GM12878 (cell line): ENCODE measurements around the gene CTNNA3. TPM values are rescaled to one million over a fixed set of nuclear protein-coding genes. Genes with fewer than 3 reads are reported as not detected.

Source experiments
- ATAC-seq: fragments of 200-7000 bp; cut with Tn5 transposase; 3 replicates; pipeline ENCODE4 v1.9.1; 2020; ENCODE audit warnings: mild to moderate bottlenecking, moderate library complexity
- BruUV-seq: library from RNA; stranded (reverse); fragments of 400-500 nt; replicated peaks from 2 replicates; lab custom pipeline; 2021; lab: Mats Ljungman, UMichigan
- CTCF ChIA-PET: fragments of 300-600 bp; sonication (Branson Sonifier 250); formaldehyde crosslinking; extraction: SDS; loops from one replicate; lab custom pipeline; 2021; ENCODE audit warnings: inconsistent platforms; lab: Yijun Ruan, JAX
- POLR2A ChIA-PET: fragments of 350-600 bp; formaldehyde crosslinking; extraction: SDS; loops from one replicate; lab custom pipeline; 2021; ENCODE audit warnings: inconsistent platforms; lab: Charles Lee
- RAD21 ChIA-PET: fragments of 300-600 bp; sonication (Branson Sonifier 250); formaldehyde crosslinking; loops from one replicate; lab custom pipeline; 2023; ENCODE audit warnings: antibody characterized with exemption; ENCODE audit not compliant: unreplicated experiment; lab: Charles Lee
- SMC1A ChIA-PET: fragments of 300-600 bp; sonication (Branson Sonifier 250); formaldehyde crosslinking; loops from one replicate; lab custom pipeline; 2023; ENCODE audit not compliant: unreplicated experiment, uncharacterized antibody; lab: Charles Lee
- DNase-seq: peaks from one replicate; pipeline ENCODE4 v3.0.0-alpha.2; 2011; ENCODE audit warnings: low read depth, low spot score
- FAIRE-seq: peaks from 3 replicates; lab custom pipeline; 2011; peaks lifted over from hg19 to GRCh38; lab: Jason Lieb, UNC
- H2AFZ ChIP-seq: 2 replicates; pipeline ENCODE4 v1.6.0; 2011; ENCODE audit warnings: low read depth, low read length, control low read depth; ENCODE audit not compliant: control insufficient read depth
- H3K27ac ChIP-seq: 2 replicates; pipeline ENCODE4 v1.5.1; 2011; ENCODE audit warnings: control low read depth; ENCODE audit not compliant: control insufficient read depth, insufficient read depth
- H3K27me3 ChIP-seq, 2 experiments: replicated peaks in 1 of 2; 2 replicates each; pipeline versions ENCODE4 v1.6.0 to v1.6.1; 2011; ENCODE audit warnings: low read length in 1 of 2; ENCODE audit not compliant: control insufficient read depth in 2 of 2, insufficient read depth in 2 of 2
- H3K36me3 ChIP-seq, 2 experiments: 2 replicates each; pipeline ENCODE4 v1.5.1; 2011; ENCODE audit warnings: low read length in 1 of 2; ENCODE audit not compliant: control insufficient read depth in 2 of 2, insufficient read depth in 2 of 2
- H3K4me1 ChIP-seq: 2 replicates; pipeline ENCODE4 v1.6.1; 2011; ENCODE audit warnings: mild to moderate bottlenecking, low read length, moderate library complexity, mixed read lengths; ENCODE audit not compliant: control insufficient read depth, insufficient read depth
- H3K4me2 ChIP-seq: 2 replicates; pipeline ENCODE4 v1.6.0; 2011; ENCODE audit warnings: control low read depth; ENCODE audit not compliant: control insufficient read depth, insufficient read depth
- H3K4me3 ChIP-seq: fragments of 200-600 bp; sonication (generic); 2 replicates; pipeline ENCODE4 v1.5.1; 2016
- H3K79me2 ChIP-seq: 2 replicates; pipeline ENCODE4 v1.6.0; 2011; ENCODE audit warnings: low read length; ENCODE audit not compliant: control insufficient read depth, insufficient read depth
- H3K9ac ChIP-seq: 2 replicates; pipeline ENCODE4 v1.8.0; 2011; ENCODE audit warnings: low read length, control low read depth, mixed read lengths; ENCODE audit not compliant: control insufficient read depth, insufficient read depth
- H3K9me3 ChIP-seq: replicated peaks from 3 replicates; pipeline ENCODE4 v1.5.1; 2011; ENCODE audit warnings: mild to moderate bottlenecking, low read length; ENCODE audit not compliant: control insufficient read depth, insufficient read depth
- H4K20me1 ChIP-seq: 2 replicates; pipeline ENCODE4 v1.6.0; 2011; ENCODE audit not compliant: control insufficient read depth, insufficient read depth
- DPF2 ChIP-seq: fragments of 450-650 bp; IDR thresholded peaks from 2 replicates; pipeline ENCODE4 v1.6.1; 2017; ENCODE audit warnings: mild to moderate bottlenecking
- RAD21 ChIP-seq: IDR thresholded peaks from 2 replicates; pipeline ENCODE4 v1.6.1; 2011; ENCODE audit warnings: mild to moderate bottlenecking, low read depth, low read length, moderate library complexity; ENCODE audit not compliant: insufficient read depth
- WGBS: methylation state at CpG from one replicate; pipeline ENCODE4 v1.1.6; 2016; ENCODE audit warnings: low lambda C conversion rate; ENCODE audit not compliant: insufficient replicate concordance, insufficient coverage; ENCODE audit errors: missing lambda C conversion rate; 5-methylcytosine and 5-hydroxymethylcytosine counted together
- in situ Hi-C: fragments of 300-500 bp; cut with MboI; formaldehyde crosslinking; loops from 9 replicates; pipeline ENCODE4 v1.14.3; 2018; ENCODE audit warnings: mixed read lengths
- intact Hi-C: fragments of 100-400 bp; cut with micrococcal nuclease; formaldehyde crosslinking; loops from one replicate; pipeline ENCODE4 v1.14.2; 2022; ENCODE audit not compliant: unreplicated experiment
- polyA plus RNA-seq, 11 experiments: library from polyadenylated mRNA; depleted of rRNA in 4 of 11; unstranded in 6 of 11; stranded (reverse) in 5 of 11; fragments of >200 nt; fragmentation: Nextera tagmentation in 4 of 11; fragmentation: Illumina TruSeq in 1 of 11; extraction: Ambion mirVana in 4 of 11; extraction: Trizol in 1 of 11; gene quantifications; 1 replicate in 1 of 11; 2 replicates in 10 of 11; pipeline versions ENCODE4 v1.2.1 to v1.2.3, GENCODE V29; 2011 to 2016; ENCODE audit warnings: inconsistent platforms in 2 of 11, missing spikeins in 2 of 11, low read depth in 1 of 11
- total RNA-seq, 4 experiments: library from RNA; depleted of rRNA in 3 of 4; stranded (reverse); fragments of >200 nt in 3 of 4; fragmentation: Illumina TruSeq in 1 of 4; extraction: Trizol in 1 of 4; gene quantifications; 2 replicates each; pipeline versions ENCODE4 v1.2.1 to v1.2.3, GENCODE V29; 2013 to 2021
- TF ChIP-seq, protein P1 (sequence below): fragments of 150-350 bp; IDR thresholded peaks from 2 replicates; pipeline ENCODE4 v1.6.1; 2014; ENCODE audit warnings: mild to moderate bottlenecking, low read depth, low read length
- TF ChIP-seq, protein P2 (sequence below): fragments of 450-650 bp; formaldehyde crosslinking; IDR thresholded peaks from 2 replicates; pipeline ENCODE4 v1.4.0; 2022; ENCODE audit warnings: mild to moderate bottlenecking, moderate library complexity

Gene CTNNA3
- total and polyA plus RNA-seq, 10 of the 15 experiments (the other 5 are each of a cell fraction or from before 2014, with no cell fraction given): under 0.01 to 4.5 (median 0.22) TPM; not detected in 2

DNA sequence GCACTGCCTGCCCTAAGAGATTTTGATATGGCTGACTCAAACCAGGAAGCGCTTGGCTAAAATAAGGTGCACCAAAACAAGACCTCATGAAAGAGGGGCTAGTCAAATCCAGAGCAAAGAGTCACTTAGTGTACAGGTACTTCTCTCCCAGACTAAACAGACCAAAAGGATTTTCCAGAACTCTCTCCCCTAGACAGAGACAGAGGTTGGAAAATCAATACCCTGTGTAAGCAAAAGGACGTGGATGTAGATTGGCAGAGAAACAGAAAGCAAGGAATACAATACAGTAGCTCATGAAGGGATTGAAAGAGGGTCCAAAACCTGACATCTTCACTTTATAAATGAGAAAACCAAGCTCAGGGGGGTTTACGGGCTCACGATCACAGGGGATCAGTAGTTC, 853.1 kb downstream of the CTNNA3 start:
- Histone ChIP-seq H3K4me1 (no peaks in the 10 kb centered on the region), H3K27me3 (no peaks in the 10 kb centered on the region), H4K20me1 (no peaks in the 10 kb centered on the region), H2AFZ (no peak overlapping the region), H3K36me3 (no peaks in the 10 kb centered on the region), H3K9ac (no peak overlapping the region), H3K79me2 (no peaks in the 10 kb centered on the region), H3K27ac (no peak overlapping the region), H3K4me2 (no peak overlapping the region), H3K9me3 (no peaks in the 10 kb centered on the region), H3K4me3 (no peak overlapping the region)
- SMC1A ChIA-PET: no interaction called here
- 58% methylated on average over 4 of the region's 4 CpGs for WGBS
- in situ Hi-C loops (no loop called here), intact Hi-C loops (no loop called here)
- RAD21 ChIA-PET: interaction anchor here (0.9 kb wide), 1 partner anchor 257 kb away, joined by 3 read pairs; no protein-coding TSS in a partner anchor
- BruUV-seq: no TSS peak
- DNase-seq: no peak
- TF ChIP-seq DPF2 (no peak), RAD21 (no peak)
- TF ChIP-seq, protein P1, sequence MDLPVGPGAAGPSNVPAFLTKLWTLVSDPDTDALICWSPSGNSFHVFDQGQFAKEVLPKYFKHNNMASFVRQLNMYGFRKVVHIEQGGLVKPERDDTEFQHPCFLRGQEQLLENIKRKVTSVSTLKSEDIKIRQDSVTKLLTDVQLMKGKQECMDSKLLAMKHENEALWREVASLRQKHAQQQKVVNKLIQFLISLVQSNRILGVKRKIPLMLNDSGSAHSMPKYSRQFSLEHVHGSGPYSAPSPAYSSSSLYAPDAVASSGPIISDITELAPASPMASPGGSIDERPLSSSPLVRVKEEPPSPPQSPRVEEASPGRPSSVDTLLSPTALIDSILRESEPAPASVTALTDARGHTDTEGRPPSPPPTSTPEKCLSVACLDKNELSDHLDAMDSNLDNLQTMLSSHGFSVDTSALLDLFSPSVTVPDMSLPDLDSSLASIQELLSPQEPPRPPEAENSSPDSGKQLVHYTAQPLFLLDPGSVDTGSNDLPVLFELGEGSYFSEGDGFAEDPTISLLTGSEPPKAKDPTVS: no peak
- TF ChIP-seq, protein P2, sequence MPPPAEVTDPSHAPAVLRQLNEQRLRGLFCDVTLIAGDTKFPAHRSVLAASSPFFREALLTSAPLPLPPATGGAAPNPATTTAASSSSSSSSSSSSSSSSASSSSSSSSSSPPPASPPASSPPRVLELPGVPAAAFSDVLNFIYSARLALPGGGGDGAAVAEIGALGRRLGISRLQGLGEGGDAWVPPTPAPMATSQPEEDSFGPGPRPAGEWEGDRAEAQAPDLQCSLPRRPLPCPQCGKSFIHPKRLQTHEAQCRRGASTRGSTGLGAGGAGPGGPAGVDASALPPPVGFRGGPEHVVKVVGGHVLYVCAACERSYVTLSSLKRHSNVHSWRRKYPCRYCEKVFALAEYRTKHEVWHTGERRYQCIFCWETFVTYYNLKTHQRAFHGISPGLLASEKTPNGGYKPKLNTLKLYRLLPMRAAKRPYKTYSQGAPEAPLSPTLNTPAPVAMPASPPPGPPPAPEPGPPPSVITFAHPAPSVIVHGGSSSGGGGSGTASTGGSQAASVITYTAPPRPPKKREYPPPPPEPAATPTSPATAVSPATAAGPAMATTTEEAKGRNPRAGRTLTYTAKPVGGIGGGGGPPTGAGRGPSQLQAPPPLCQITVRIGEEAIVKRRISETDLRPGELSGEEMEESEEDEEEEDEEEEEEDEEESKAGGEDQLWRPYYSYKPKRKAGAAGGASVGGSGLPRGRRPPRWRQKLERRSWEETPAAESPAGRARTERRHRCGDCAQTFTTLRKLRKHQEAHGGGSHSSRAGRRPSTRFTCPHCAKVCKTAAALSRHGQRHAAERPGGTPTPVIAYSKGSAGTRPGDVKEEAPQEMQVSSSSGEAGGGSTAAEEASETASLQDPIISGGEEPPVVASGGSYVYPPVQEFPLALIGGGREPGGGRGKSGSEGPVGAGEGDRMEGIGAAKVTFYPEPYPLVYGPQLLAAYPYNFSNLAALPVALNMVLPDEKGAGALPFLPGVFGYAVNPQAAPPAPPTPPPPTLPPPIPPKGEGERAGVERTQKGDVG: no peak
- POLR2A ChIA-PET: no interaction called here
- ATAC-seq: no peak
- CTCF ChIA-PET: interaction anchor here (1.8 kb wide), 1 partner anchor 15 kb away, joined by 5 read pairs; no protein-coding TSS in a partner anchor
- FAIRE-seq: no peak
